ENCODE measurements around the gene DDX59.

- no peak for TF ChIP-seq CTCF (IDR thresholded peaks at IDR 0.05; ENCODE audit: low read length)
- TF ChIP-seq EZH2 (optimal IDR thresholded peaks at IDR 0.05; ENCODE audit: low read depth, low read length) = no peak
- no peak for TF ChIP-seq EZH2phosphoT487 (IDR thresholded peaks at IDR 0.05; ENCODE audit: low read length)
These were observed 31.6 kb downstream of the DDX59 start for GRCh38 chr1:200638073-200638472.
